C4-2B (cell line): ENCODE results near the gene SYNPO2.

ENCODE experiments used
- CTCF ChIP-seq: fragments of 450-650 bp; conservative IDR thresholded peaks from 2 replicates; pipeline ENCODE4 v1.5.1; 2017; ENCODE audit warnings: mild to moderate bottlenecking
- ZFX ChIP-seq: fragments of 450-650 bp; IDR thresholded peaks from 2 replicates; pipeline ENCODE4 v1.6.1; 2017

GRCh38 chr4:118936406-118936805, 47.8 kb downstream of the SYNPO2 start:
- TF ChIP-seq CTCF: no peak
- TF ChIP-seq ZFX: no peak
